Activated CD8-positive, alpha-beta memory T cell treated with anti-CD3 and anti-CD28 coated beads, Interleukin-2, amount 50 U/mL, for 48 hours (primary cell): ENCODE measurements around the gene FRK.

ENCODE experiments used
- DNase-seq: peaks from one replicate; pipeline ENCODE4 v3.0.0-alpha.2; 2020

The FRK gene

GRCh38 chr6:115882174-115882573 lies 178.5 kb downstream of the FRK start:
- DNase-seq, result no peak
